Left ventricle myocardium inferior (tissue), 1 donor: ENCODE measurements around the gene C10orf62. TPM values are rescaled to one million over a fixed set of nuclear protein-coding genes. Genes with fewer than 3 reads are reported as not detected.

Experiments
- DNase-seq: peaks from one replicate; pipeline ENCODE4 v3.0.0-alpha.2; 2020
- H3K27ac ChIP-seq: fragments of 200-600 bp; replicated peaks from 2 replicates; pipeline ENCODE4 v1.8.0; 2021
- H3K27me3 ChIP-seq: fragments of 200-600 bp; 2 replicates; pipeline ENCODE4 v1.8.0; 2021; ENCODE audit warnings: low read depth
- H3K36me3 ChIP-seq: fragments of 200-600 bp; 2 replicates; pipeline ENCODE4 v1.8.0; 2021
- H3K4me1 ChIP-seq: fragments of 200-600 bp; 2 replicates; pipeline ENCODE4 v1.8.0; 2021
- H3K4me3 ChIP-seq: fragments of 200-600 bp; 2 replicates; pipeline ENCODE4 v1.8.0; 2021; ENCODE audit warnings: mild to moderate bottlenecking, moderate library complexity
- H3K9me3 ChIP-seq: fragments of 200-600 bp; replicated peaks from 2 replicates; pipeline ENCODE4 v1.8.0; 2021
- CTCF ChIP-seq: fragments of 200-600 bp; IDR thresholded peaks from 2 replicates; pipeline ENCODE4 v1.8.0; 2021; ENCODE audit warnings: antibody characterized with exemption, mild to moderate bottlenecking, borderline replicate concordance
- intact Hi-C: fragments of 100-400 bp; cut with micrococcal nuclease; formaldehyde crosslinking; loops from one replicate; pipeline ENCODE4 v1.11.0; 2022
- total RNA-seq: library from RNA; stranded (reverse); fragmentation: NEBNext Ultra II Directional; extraction: Animal tissue kit (Norgen Biotek cat#: 25700); gene quantifications from one replicate; pipeline ENCODE4 v1.2.1, GENCODE V29; 2021
- donor health status: DM: no; HTN: yes; CAD: no; lungs with severe emphysema.

Gene C10orf62
- total RNA-seq, 1 donor from 2014 or later, result 1.5 TPM

DNA sequence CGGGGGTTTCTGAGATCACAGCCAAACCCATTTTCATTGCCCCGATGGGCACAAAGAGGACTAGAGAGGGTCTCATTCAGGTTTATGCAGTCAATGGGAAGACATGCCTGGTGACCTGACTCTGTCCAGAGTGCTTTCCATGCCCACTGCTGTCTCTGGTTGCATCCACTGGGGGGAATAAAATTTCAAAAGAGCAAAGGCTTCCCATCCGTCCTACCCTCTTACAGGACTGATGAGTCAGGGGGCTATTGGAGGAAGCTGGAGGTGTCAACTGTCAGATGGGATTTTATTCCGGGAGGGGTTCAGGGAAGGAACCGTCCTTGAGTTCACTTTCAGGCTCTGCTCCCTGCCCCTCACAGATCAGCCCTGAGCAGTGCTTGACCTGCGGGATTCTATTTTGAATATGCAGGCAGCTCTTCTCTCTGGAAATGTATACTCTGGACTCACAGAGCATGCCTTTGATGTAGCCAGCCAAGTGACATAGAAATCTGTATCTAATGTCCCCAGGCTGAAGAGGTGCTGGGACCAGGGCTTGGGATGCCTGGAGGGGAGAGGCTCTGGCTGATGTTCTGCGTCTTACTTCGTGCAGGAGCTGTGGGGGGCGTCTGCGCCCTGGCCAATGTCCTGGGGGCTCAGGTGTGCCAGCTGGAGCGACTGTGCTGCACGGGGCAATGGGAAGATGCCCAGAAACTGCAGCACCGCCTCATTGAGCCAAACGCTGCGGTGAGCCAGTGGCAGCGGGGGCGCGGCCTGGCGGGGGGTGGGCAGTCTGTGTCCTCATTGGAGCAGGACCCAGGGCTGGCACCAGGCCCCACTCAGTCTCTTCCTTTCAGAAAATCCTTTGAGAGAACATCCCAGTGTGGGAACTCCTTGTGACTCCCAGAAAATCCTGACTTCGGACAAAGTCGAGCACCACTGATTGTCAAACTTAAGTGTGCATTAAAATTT is 12.0 kb downstream of the C10orf62 start:
- intact Hi-C loops, result no loop called here

GRCh38 chr10:97607095-97607636 is 17.6 kb downstream of the C10orf62 start:
- Histone ChIP-seq H3K36me3 (no peaks in the 10 kb centered on the region), H3K9me3 (no peaks in the 10 kb centered on the region), H3K27me3 (no peaks in the 10 kb centered on the region), H3K4me3 (no peak overlapping the region), H3K4me1 (peaks cover 37% of the 10 kb centered on the region), H3K27ac (peak overlapping the region; percentile 84)
- TF ChIP-seq CTCF, result no peak
- intact Hi-C loops, result loop anchor here (5.0 kb wide), 1 partner anchor 35 kb away; the partner anchor contains the start of gene ANKRD2
- DNase-seq, result no peak

More for the DNA sequence above, 12.0 kb downstream of the C10orf62 start:
- Histone ChIP-seq H3K27ac (peak overlapping the region; percentile 93), H3K4me1 (peaks cover 36% of the 10 kb centered on the region), H3K4me3 (no peak overlapping the region), H3K9me3 (no peaks in the 10 kb centered on the region), H3K36me3 (no peaks in the 10 kb centered on the region), H3K27me3 (no peaks in the 10 kb centered on the region)
- TF ChIP-seq CTCF, result no peak
- peak; percentile 62 for DNase-seq

GRCh38 chr10:97608991-97609561 is 19.6 kb downstream of the C10orf62 start:
- H3K36me3 ChIP-seq, result no peaks in the 10 kb centered on the region
- H3K27ac ChIP-seq, result peak overlapping the region; percentile 84
- no peak for TF ChIP-seq CTCF
- peaks cover 41% of the 10 kb centered on the region for H3K4me1 ChIP-seq
- H3K4me3 ChIP-seq, result no peak overlapping the region
- DNase-seq, result peak; percentile 78
- H3K27me3 ChIP-seq, result no peaks in the 10 kb centered on the region
- H3K9me3 ChIP-seq, result no peaks in the 10 kb centered on the region
- intact Hi-C loops, result loop anchor here (5.0 kb wide), 1 partner anchor 37 kb away; the partner anchor contains the start of gene ANKRD2

- Histone ChIP-seq H3K4me1 (peaks cover 41% of the 10 kb centered on the region), H3K36me3 (no peaks in the 10 kb centered on the region), H3K27ac (peak overlapping the region; percentile 84), H3K4me3 (no peak overlapping the region), H3K9me3 (no peaks in the 10 kb centered on the region), H3K27me3 (no peaks in the 10 kb centered on the region)
- intact Hi-C loops, result no loop called here
- no peak for TF ChIP-seq CTCF
- DNase-seq, result no peak
Measured at GRCh38 chr10:97611473-97611872, 22.0 kb downstream of the C10orf62 start.

- H3K4me1 ChIP-seq, result peaks cover 41% of the 10 kb centered on the region
- no peaks in the 10 kb centered on the region for H3K27me3 ChIP-seq
- DNase-seq, result no peak
- peak overlapping the region; percentile 84 for H3K27ac ChIP-seq
- H3K9me3 ChIP-seq, result no peaks in the 10 kb centered on the region
- intact Hi-C loops, result no loop called here
- no peaks in the 10 kb centered on the region for H3K36me3 ChIP-seq
- peak; percentile 67 for TF ChIP-seq CTCF
- no peak overlapping the region for H3K4me3 ChIP-seq
Measured at GRCh38 chr10:97612386-97612785, 22.9 kb downstream of the C10orf62 start.
